Lower leg skin (tissue), 4 donors: ENCODE results near the gene LRTM2. TPM values are rescaled to one million over a fixed set of nuclear protein-coding genes. Genes with fewer than 3 reads are reported as not detected.

Source experiments
- DNase-seq, 2 donors: peaks; one replicate each; pipeline ENCODE4 v3.0.0-alpha.2; 2019; ENCODE audit warnings: low spot score in 2 of 2
- H3K4me3 ChIP-seq: fragments of 200-600 bp; sonication (generic); 2 replicates; pipeline ENCODE4 v1.5.1; 2017; ENCODE audit warnings: mild to moderate bottlenecking, low read depth; ENCODE audit not compliant: poor library complexity, severe bottlenecking
- POLR2A ChIP-seq, 2 donors: fragments of 450-650 bp; IDR thresholded peaks; one replicate each; pipeline ENCODE4 v1.6.1; 2016 to 2017; ENCODE audit warnings: antibody characterized with exemption in 2 of 2, mild to moderate bottlenecking in 1 of 2, moderate library complexity in 1 of 2
- WGBS, 2 donors: methylation state at CpG; one replicate each; pipeline ENCODE4 v1.1.5; 2018; 5-methylcytosine and 5-hydroxymethylcytosine counted together
- intact Hi-C: fragments of 100-400 bp; cut with DNase I; formaldehyde crosslinking; loops from one replicate; pipeline ENCODE4 v1.15.0; 2023; ENCODE audit warnings: low total_unique reads
- total RNA-seq, 4 donors: library from RNA; depleted of rRNA; stranded (reverse); fragments of >200 nt; gene quantifications; one replicate each; pipeline ENCODE4 v1.1.0, GENCODE V29; 2016
- TF ChIP-seq, protein P1 (sequence below), 3 donors: fragments of 450-650 bp; IDR thresholded peaks; one replicate each; pipeline ENCODE4 v1.5.1; 2016; ENCODE audit warnings: antibody characterized with exemption in 3 of 3, mild to moderate bottlenecking in 3 of 3, moderate library complexity in 2 of 3

LRTM2 gene
- total RNA-seq, 4 donors from 2014 or later = not detected

DNA sequence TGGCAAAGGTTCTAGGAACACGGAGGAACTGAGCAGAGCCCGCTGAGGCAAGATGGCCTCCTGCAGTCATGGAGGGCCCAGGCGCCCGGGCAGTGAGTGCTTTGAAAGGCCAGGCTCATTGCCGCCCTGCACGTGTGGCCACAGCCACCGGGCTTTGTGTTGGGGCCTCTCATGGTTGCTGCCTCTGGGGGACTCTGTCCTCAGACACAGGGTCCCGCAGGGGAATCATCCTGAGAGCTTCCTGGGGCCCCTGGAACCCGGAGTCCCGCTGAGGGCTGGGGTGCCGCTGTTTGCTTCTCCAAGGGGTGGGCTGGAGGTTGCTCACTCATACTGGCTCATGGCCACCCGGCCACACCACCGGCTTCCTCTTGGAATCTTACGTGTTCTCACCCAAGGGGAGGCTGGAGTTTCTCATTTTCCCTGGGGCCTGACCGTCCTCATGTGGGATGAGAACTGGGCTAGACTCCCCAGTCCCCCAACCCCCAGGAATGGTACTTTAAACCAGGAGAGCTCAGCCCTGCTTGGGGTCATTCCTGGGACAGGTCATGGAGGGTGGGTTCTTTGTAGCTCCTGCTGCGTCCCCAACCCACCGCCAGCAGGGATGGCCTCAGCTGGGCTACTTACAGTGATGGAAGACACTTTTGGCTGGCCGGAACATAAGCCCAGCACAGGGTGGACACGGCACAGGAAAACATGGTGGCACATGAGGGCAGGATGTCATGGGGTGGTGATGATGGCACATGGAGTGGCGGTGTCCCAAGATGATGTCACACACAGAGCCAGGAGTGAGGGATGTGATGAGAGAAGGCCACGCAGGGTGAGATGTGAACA lies 21.1 kb upstream of the LRTM2 start:
- TF ChIP-seq, protein P1, sequence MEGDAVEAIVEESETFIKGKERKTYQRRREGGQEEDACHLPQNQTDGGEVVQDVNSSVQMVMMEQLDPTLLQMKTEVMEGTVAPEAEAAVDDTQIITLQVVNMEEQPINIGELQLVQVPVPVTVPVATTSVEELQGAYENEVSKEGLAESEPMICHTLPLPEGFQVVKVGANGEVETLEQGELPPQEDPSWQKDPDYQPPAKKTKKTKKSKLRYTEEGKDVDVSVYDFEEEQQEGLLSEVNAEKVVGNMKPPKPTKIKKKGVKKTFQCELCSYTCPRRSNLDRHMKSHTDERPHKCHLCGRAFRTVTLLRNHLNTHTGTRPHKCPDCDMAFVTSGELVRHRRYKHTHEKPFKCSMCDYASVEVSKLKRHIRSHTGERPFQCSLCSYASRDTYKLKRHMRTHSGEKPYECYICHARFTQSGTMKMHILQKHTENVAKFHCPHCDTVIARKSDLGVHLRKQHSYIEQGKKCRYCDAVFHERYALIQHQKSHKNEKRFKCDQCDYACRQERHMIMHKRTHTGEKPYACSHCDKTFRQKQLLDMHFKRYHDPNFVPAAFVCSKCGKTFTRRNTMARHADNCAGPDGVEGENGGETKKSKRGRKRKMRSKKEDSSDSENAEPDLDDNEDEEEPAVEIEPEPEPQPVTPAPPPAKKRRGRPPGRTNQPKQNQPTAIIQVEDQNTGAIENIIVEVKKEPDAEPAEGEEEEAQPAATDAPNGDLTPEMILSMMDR (IDR thresholded peaks at IDR 0.05) = no peak
- TF ChIP-seq POLR2A (IDR thresholded peaks at IDR 0.05) = no peak
- intact Hi-C loops = loop anchor here (5.0 kb wide), 2 partner anchors 138 to 488 kb away; no protein-coding TSS in a partner anchor
- peak in 1 of 2 donors; percentile 84 for DNase-seq
- 87 to 89% methylated on average over 18 to 20 of the region's 21 CpGs for WGBS, 2 donors
- no peak overlapping the region for H3K4me3 ChIP-seq

DNA sequence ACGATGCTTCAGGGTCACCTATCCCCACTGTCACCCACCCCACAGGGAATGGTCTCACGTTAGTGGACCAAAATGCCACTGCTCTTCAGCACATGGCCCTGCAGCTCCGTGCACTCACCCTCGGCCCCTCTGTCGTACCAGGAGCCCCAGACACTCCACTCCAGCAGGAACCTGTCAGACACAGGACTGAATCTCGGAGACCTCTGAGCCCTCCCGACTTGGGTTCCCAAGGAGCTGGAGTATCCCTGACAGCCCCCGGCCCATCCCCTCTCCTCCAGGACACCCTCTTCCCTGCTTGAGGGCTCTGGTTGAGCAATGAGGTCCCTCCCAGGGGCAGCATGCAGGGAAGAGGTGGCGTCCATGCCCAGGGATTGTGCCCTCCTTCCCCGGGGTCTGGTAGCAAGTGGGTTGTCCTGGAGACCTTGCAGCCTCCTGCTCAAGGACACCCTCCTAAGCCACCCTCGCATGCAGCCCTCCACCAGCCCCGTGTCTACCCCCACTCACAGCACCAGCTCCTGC lies 20.4 kb upstream of the LRTM2 start:
- H3K4me3 ChIP-seq = no peak overlapping the region
- DNase-seq = peak in 1 of 2 donors; percentile 75
- TF ChIP-seq POLR2A (IDR thresholded peaks at IDR 0.05) = no peak
- TF ChIP-seq, protein P1 (IDR thresholded peaks at IDR 0.05) = no peak
- intact Hi-C loops = loop anchor here (5.0 kb wide), 2 partner anchors 137 to 487 kb away; no protein-coding TSS in a partner anchor
- 82 to 85% methylated on average over 12 of the region's 12 CpGs for WGBS, 2 donors

DNA sequence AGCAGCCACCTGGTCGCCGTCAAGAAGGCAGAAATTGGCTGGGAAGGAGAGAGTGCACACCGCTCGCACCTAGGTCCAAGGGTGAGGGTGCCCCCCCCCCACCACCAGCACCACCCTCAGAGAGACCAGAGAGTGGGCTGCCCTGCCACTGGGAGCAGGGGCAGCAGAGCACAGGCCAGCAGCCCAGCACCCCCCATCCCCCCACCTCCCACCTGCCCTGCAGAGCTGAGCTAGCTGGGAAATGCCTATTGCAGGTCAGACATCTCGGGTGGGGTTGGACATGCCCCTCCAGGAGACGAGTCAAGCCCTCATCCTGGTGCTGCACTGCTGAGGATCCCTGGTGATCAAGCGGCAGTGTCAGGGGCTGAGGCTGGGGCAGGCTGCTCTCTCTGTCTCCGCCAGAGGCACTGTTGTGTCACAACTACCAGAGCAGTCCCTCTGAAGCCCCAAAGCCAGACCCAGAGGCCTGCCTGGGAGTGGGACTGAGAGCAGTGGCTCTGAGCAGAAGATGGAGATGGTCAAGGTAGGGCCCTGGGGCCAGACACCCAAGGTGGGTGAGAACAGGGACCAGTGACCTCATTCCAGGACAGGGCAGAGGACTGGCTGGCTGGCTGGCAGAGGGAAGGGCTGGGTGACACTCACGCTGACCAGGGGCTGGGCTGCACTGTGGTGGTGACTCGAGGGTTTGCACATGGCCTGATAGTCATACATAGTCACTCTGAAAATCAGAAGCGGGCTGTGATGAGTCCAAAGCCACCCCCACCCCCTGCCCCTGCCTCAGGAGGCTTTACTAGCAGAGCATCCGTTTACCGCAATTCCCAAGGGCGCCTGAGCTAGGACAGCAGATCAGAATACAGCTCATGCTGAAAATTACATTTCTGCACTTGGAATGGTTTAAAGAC lies 19.7 kb upstream of the LRTM2 start:
- TF ChIP-seq, protein P1 (IDR thresholded peaks at IDR 0.05) = no peak
- TF ChIP-seq POLR2A (IDR thresholded peaks at IDR 0.05) = no peak
- intact Hi-C loops = no loop called here
- peak in 1 of 2 donors; percentile 87 for DNase-seq
- 61 to 63% methylated on average over 12 to 14 of the region's 14 CpGs for WGBS, 2 donors
- H3K4me3 ChIP-seq = no peak overlapping the region

DNA sequence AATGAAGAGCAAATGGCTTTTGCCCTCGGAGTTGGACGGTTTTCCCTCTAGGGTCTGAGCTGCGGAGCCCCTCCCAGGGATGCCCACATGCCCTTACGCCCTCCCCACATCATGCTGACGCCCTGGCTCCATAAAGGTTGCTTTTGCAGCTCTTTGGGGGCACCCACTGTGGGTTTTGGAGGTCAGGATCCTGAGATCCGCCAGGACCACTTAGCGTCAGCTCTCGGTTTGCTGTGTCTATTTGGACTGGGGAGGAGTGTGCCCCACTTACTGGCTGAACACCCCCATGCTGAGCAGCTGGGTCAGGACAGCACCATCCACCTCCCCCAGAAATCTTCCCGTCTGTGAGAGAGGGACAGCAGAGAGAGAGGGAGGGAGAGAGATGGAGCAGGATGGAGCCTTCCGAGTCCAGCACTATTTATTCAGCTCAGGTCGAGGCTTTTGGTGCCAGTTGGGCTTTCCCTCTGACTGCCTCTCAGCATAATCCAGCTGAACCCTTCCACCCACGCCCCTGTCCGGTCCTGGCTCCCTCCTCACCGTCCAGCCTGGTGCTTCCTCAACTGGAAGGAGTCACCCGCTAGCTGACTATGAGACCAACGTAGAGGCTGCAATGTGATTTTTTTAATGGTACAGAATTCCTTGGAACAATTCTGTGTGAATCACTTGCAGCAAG lies 18.9 kb upstream of the LRTM2 start:
- TF ChIP-seq POLR2A (IDR thresholded peaks at IDR 0.05) = no peak
- TF ChIP-seq, protein P1 (IDR thresholded peaks at IDR 0.05) = no peak
- WGBS, 2 donors = 64 to 67% methylated on average over 15 to 16 of the region's 16 CpGs
- DNase-seq = no peak
- intact Hi-C loops = no loop called here
- H3K4me3 ChIP-seq = no peak overlapping the region

DNA sequence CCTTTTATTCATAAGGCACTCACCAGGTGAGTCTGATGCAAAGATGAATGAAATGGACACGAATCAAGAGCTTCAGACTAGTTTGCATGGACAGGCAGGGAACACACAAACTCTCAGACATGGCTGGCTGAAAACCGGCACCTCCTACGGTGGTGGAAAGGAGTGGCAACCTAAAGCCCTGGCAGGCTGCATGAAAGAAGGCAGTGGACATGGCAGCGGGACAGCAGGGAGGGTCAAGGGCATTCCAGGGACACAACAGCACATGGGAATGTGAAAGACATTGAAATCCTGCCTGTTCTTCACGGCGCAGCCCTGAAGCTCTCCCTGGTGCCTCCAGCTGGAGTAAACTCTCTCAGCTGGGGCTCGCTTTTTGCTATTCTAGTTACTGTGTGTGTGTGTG lies 16.6 kb upstream of the LRTM2 start:
- 78 to 80% methylated on average over 7 of the region's 7 CpGs for WGBS, 2 donors
- peak in 1 of 2 donors; percentile 79 for DNase-seq
- intact Hi-C loops = no loop called here

More for the DNA sequence above, 16.6 kb upstream of the LRTM2 start:
- no peak overlapping the region for H3K4me3 ChIP-seq
- no peak for TF ChIP-seq POLR2A (IDR thresholded peaks at IDR 0.05)
- TF ChIP-seq, protein P1 (IDR thresholded peaks at IDR 0.05) = no peak
